Parathyroid adenoma (tissue), 2 donors: ENCODE data around the gene DGKI.

ENCODE experiments used
- H2AFZ ChIP-seq: fragments of 300-600 bp; sonication (generic); one replicate; pipeline ENCODE4 v1.7.0; 2017; ENCODE audit warnings: antibody characterized with exemption, mild to moderate bottlenecking
- H3K27ac ChIP-seq: fragments of 300-600 bp; sonication (generic); one replicate; pipeline ENCODE4 v1.7.0; 2017
- H3K27me3 ChIP-seq: fragments of 300-600 bp; sonication (generic); one replicate; pipeline ENCODE4 v1.7.0; 2017; ENCODE audit warnings: low read length; ENCODE audit not compliant: control insufficient read depth, insufficient read depth
- H3K36me3 ChIP-seq: fragments of 300-600 bp; sonication (generic); one replicate; pipeline ENCODE4 v1.7.0; 2017; ENCODE audit warnings: low read length; ENCODE audit not compliant: control insufficient read depth, insufficient read depth
- H3K4me1 ChIP-seq: fragments of 300-600 bp; sonication (generic); one replicate; pipeline ENCODE4 v1.7.0; 2017; ENCODE audit warnings: control low read depth
- H3K4me2 ChIP-seq: fragments of 300-600 bp; sonication (generic); one replicate; pipeline ENCODE4 v1.7.0; 2017; ENCODE audit warnings: low read length
- H3K4me3 ChIP-seq: fragments of 300-600 bp; sonication (generic); one replicate; pipeline ENCODE4 v1.7.0; 2017; ENCODE audit warnings: low read depth, low read length
- H3K79me2 ChIP-seq: fragments of 300-600 bp; sonication (generic); one replicate; pipeline ENCODE4 v1.7.0; 2017; ENCODE audit warnings: control low read depth
- H3K9ac ChIP-seq: fragments of 300-600 bp; sonication (generic); one replicate; pipeline ENCODE4 v1.7.0; 2017; ENCODE audit warnings: mild to moderate bottlenecking
- H3K9me3 ChIP-seq: fragments of 300-600 bp; sonication (generic); one replicate; pipeline ENCODE4 v1.7.0; 2017; ENCODE audit warnings: low read length; ENCODE audit not compliant: control insufficient read depth
- TF ChIP-seq, protein P1 (sequence below): fragments of 300-600 bp; sonication (generic); IDR thresholded peaks from one replicate; pipeline ENCODE4 v1.7.0; 2017; ENCODE audit warnings: antibody characterized with exemption, mild to moderate bottlenecking
- donor health status: primary hyperparathyroidism.

Gene DGKI

GRCh38 chr7:137703291-137704010, 143.3 kb downstream of the DGKI start:
- H3K36me3 ChIP-seq = no peaks in the 10 kb centered on the region
- H3K9ac ChIP-seq = no peak overlapping the region

DNA sequence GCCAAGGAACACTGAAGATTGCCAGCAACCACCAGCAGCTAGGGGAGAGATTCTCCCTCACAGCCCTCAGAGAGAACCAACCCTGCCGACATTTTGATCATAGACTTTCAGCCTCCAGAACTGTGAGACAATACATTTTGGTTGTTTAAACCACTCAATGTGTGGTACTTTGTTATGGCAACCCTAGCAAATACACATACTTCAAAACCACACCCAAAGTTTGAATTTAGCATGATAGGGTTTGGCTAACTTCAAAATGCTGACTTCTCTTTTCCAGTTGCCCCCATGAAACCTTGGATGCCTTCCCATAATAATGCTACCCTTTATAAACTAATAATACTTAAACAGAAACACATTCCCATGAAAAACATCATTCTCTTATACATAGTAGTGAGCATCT, 149.8 kb downstream of the DGKI start:
- Histone ChIP-seq H3K4me2 (no peak overlapping the region), H3K4me3 (no peak overlapping the region), H3K4me1 (no peaks in the 10 kb centered on the region), H3K27me3 (no peaks in the 10 kb centered on the region), H3K27ac (no peak overlapping the region), H3K9me3 (peaks cover under 1% of the 10 kb centered on the region), H3K9ac (no peak overlapping the region), H3K36me3 (no peaks in the 10 kb centered on the region), H3K79me2 (no peaks in the 10 kb centered on the region), H2AFZ (no peak overlapping the region)
- TF ChIP-seq, protein P1, sequence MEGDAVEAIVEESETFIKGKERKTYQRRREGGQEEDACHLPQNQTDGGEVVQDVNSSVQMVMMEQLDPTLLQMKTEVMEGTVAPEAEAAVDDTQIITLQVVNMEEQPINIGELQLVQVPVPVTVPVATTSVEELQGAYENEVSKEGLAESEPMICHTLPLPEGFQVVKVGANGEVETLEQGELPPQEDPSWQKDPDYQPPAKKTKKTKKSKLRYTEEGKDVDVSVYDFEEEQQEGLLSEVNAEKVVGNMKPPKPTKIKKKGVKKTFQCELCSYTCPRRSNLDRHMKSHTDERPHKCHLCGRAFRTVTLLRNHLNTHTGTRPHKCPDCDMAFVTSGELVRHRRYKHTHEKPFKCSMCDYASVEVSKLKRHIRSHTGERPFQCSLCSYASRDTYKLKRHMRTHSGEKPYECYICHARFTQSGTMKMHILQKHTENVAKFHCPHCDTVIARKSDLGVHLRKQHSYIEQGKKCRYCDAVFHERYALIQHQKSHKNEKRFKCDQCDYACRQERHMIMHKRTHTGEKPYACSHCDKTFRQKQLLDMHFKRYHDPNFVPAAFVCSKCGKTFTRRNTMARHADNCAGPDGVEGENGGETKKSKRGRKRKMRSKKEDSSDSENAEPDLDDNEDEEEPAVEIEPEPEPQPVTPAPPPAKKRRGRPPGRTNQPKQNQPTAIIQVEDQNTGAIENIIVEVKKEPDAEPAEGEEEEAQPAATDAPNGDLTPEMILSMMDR = no peak

More at GRCh38 chr7:137703291-137704010, 143.3 kb downstream of the DGKI start:
- no peak overlapping the region for H3K4me2 ChIP-seq
- H3K4me3 ChIP-seq = no peak overlapping the region
- H3K9me3 ChIP-seq = peaks cover 2% of the 10 kb centered on the region
- H3K79me2 ChIP-seq = no peaks in the 10 kb centered on the region
- no peaks in the 10 kb centered on the region for H3K4me1 ChIP-seq
- H3K27ac ChIP-seq = no peak overlapping the region
- no peak overlapping the region for H2AFZ ChIP-seq
- TF ChIP-seq, protein P1 = no peak
- H3K27me3 ChIP-seq = no peaks in the 10 kb centered on the region

- Histone ChIP-seq H3K79me2 (no peaks in the 10 kb centered on the region), H3K4me1 (no peaks in the 10 kb centered on the region), H3K4me2 (no peak overlapping the region), H3K9me3 (no peaks in the 10 kb centered on the region), H3K27ac (no peak overlapping the region), H3K36me3 (no peaks in the 10 kb centered on the region), H2AFZ (no peak overlapping the region), H3K4me3 (no peak overlapping the region), H3K9ac (no peak overlapping the region), H3K27me3 (no peaks in the 10 kb centered on the region)
- TF ChIP-seq, protein P1 = no peak
These were observed 150.4 kb downstream of the DGKI start for GRCh38 chr7:137696376-137696775.

GRCh38 chr7:137695942-137696341, 150.8 kb downstream of the DGKI start:
- Histone ChIP-seq H3K9ac (no peak overlapping the region), H3K4me2 (no peak overlapping the region), H3K27me3 (no peaks in the 10 kb centered on the region), H3K4me3 (no peak overlapping the region), H3K79me2 (no peaks in the 10 kb centered on the region), H2AFZ (no peak overlapping the region), H3K9me3 (no peaks in the 10 kb centered on the region), H3K36me3 (no peaks in the 10 kb centered on the region), H3K4me1 (no peaks in the 10 kb centered on the region), H3K27ac (no peak overlapping the region)
- TF ChIP-seq, protein P1 = no peak

DNA sequence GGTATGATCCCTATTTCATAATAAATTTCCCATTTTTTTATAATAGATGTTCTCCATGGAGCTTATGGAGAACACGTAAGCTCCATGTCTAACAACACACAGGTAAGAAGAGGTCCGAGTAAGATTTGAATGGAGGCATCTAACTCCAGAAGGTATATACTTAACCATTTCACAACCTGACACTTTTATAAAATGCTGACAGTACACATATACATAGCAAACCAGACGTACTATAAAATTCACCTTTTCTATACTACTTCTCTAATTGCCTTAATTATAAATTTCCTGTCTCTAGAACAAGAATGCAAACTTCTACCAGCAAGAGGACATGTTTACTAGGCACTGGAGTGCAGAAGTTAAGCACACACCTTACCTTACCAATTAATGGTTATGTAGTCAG, 151.3 kb downstream of the DGKI start:
- Histone ChIP-seq H3K9ac (no peak overlapping the region), H3K4me3 (no peak overlapping the region), H2AFZ (no peak overlapping the region), H3K4me1 (no peaks in the 10 kb centered on the region), H3K79me2 (no peaks in the 10 kb centered on the region), H3K36me3 (no peaks in the 10 kb centered on the region), H3K9me3 (no peaks in the 10 kb centered on the region), H3K27me3 (no peaks in the 10 kb centered on the region), H3K4me2 (no peak overlapping the region), H3K27ac (no peak overlapping the region)
- TF ChIP-seq, protein P1 = no peak
